ENCODE data around the gene YLPM1.

- TF ChIP-seq CTCF (IDR thresholded peaks at IDR 0.05) = no peak
- no peak for TF ChIP-seq POLR2A (IDR thresholded peaks at IDR 0.05)
These were observed 851 bp downstream of the YLPM1 start for GRCh38 chr14:74763803-74764531.

Measured in adrenal gland (tissue), 5 donors.